GM12864 (cell line): ENCODE results near the gene LIPK.

Source experiments
- DNase-seq: peaks from one replicate; pipeline ENCODE4 v3.0.0-alpha.2; 2011; ENCODE audit warnings: low read depth
- H3K4me3 ChIP-seq: 2 replicates; pipeline ENCODE4 v1.5.1; 2011; ENCODE audit warnings: mild to moderate bottlenecking, low read depth, low read length, control low read depth
- CTCF ChIP-seq: IDR thresholded peaks from 2 replicates; pipeline ENCODE4 v1.5.1; 2011; ENCODE audit warnings: low read depth, mild to moderate bottlenecking, moderate library complexity, low read length, control low read depth, inconsistent platforms; ENCODE audit errors: missing control alignments

Gene LIPK

GRCh38 chr10:88762906-88763305 is 56.9 kb downstream of the LIPK start:
- DNase-seq, result no peak
- no peak overlapping the region for H3K4me3 ChIP-seq
- TF ChIP-seq CTCF, result no peak

GRCh38 chr10:88763441-88763840 is 57.4 kb downstream of the LIPK start:
- no peak for TF ChIP-seq CTCF
- no peak for DNase-seq
- H3K4me3 ChIP-seq, result no peak overlapping the region

GRCh38 chr10:88764110-88764509 is 58.1 kb downstream of the LIPK start:
- DNase-seq, result no peak
- H3K4me3 ChIP-seq, result no peak overlapping the region
- no peak for TF ChIP-seq CTCF

GRCh38 chr10:88765816-88766215 is 59.8 kb downstream of the LIPK start:
- no peak for DNase-seq
- H3K4me3 ChIP-seq, result no peak overlapping the region
- TF ChIP-seq CTCF, result no peak

GRCh38 chr10:88769384-88769783 is 63.3 kb downstream of the LIPK start:
- no peak overlapping the region for H3K4me3 ChIP-seq
- DNase-seq, result no peak
- no peak for TF ChIP-seq CTCF

GRCh38 chr10:88781206-88781605 is 75.2 kb downstream of the LIPK start:
- DNase-seq, result no peak
- TF ChIP-seq CTCF, result no peak
- H3K4me3 ChIP-seq, result no peak overlapping the region

- no peak for DNase-seq
- no peak for TF ChIP-seq CTCF
- H3K4me3 ChIP-seq, result no peak overlapping the region
These were observed 76.2 kb downstream of the LIPK start for GRCh38 chr10:88782222-88782621.
